HG03439 (cell line): Measurements from ENCODE around the gene HSPA4.
A peak's percentile ranks its signal among the peaks of the same experiment; 100 is the strongest.
"Not testable (repeated sequence)": the region's sequence is repeated elsewhere in the genome, so short reads cannot be mapped to it uniquely, and the experiment has no call there.

Experiments used
- ATAC-seq: cut with Tn5 transposase; IDR thresholded peaks from one replicate; pipeline ENCODE4 v1.9.1; 2021; ENCODE audit warnings: mild to moderate bottlenecking, moderate library complexity; ENCODE audit not compliant: unreplicated experiment

Gene HSPA4

DNA sequence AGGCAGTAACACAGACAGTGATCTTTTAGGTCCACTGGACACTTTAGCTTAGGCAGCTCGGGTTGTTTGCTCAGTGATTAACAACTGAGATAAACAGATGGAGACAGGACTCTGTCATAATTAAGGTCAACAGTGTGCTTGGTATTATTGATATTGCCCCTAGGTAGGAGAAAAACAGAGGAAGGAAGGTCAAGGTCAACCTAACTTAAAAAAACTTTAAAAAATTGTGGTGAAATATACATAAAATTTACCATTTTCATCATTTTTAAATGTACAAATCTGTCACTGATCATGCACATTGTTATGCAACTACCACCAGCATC is 2.1 kb upstream of the HSPA4 start:
- no peak for ATAC-seq

DNA sequence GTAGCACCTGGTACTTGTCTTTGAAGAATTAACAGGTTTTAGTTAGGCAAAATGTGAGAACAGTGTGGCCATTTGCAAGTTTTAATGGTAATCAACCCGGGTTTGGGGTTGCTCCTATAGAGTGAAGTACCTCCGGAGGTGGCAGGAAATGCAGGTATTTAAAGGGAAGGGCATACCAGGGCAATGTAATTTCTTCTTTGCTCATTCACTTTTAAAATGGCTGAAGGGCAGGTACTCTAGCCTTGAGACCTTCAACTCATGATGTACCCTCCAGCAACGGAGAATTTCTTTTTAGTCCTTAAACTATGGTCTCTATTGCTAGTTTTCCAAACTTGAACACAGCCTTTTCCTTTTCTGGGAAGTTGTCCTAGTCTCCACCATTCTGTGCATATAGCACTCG is 1.3 kb upstream of the HSPA4 start:
- no peak for ATAC-seq

DNA sequence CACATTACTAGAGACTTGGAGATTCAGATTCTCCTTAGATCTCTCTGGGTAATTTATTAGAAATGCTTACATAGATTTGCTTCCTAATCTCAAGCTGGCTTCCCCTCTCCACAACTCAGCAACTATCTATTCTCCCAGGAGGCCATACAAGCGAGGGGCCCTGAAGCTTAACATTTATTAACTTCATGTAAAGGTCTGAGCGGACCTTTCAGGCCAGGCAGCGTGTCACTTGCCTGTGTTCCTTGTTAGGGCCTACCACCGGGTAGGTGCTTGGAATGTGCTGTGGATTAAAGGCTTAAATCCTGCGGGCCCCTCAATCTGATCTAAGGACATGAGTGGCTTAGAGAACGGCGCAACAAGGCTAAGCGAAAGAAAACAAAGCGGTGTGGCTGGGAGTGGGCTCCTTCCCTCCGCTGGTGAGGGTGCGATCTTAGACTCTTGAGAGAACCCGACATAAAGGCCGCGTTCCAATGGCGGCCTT is 712 bp upstream of the HSPA4 start:
- ATAC-seq = no peak

DNA sequence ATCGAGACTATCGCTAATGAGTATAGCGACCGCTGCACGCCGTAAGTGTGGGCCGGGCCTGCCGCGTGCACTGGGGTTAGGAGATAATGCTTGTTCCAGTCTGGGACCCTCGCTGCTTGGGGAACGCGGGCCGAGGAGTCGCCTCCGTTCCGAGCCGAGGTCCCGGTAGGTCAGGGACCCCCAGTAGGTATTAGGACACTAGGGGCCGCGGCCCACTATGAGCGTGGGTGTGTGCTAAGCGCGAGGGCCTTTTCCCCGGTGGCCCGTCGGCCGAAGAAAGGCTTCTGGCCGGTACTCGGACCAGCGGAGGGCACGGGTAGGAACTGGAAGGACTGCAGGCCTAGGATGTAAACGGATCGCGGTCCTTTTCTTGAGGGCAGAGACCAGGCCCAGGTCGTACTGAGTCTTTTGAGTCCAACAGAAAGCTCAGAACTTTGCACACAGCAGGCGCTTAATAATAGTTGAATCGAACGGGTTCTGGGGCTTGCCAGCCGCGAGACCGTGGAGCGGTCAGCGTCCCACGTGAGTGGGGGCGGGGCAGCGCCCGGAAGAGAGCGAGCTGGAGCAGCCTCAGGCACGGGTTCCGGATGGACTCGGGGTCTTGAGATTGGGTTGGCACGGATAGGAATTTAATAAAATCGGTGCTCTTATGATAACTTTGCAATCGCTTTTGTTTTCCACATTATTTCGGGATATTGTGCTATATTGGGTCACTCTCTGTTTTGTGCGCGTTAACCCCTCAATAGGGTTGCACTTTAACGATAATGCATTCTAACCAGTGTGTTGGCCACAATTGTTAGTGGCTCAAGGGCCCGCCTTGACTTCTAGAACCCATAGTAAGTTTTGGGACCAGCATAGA is 733 bp downstream of the HSPA4 start:
- ATAC-seq = peak; percentile 37

DNA sequence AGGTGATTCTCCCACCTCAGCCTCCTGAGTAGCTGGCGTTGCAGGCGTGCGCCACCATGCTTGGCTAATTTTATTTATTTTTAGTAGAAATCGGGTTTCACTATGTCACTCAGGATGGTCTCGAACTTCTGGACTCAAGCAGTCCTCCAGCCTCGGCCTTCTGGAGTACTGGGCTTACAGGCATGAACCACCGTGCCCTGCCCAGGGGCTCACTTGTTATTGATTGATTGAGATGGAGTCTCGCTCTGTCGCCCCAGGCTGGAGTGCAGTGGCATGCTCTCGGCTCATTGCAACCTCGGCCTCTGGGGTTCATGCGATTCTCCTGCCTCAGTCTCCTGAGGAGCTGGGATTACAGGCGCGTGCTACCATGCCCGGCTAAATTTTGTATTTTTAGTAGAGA is 1.6 kb downstream of the HSPA4 start:
- no peak for ATAC-seq

DNA sequence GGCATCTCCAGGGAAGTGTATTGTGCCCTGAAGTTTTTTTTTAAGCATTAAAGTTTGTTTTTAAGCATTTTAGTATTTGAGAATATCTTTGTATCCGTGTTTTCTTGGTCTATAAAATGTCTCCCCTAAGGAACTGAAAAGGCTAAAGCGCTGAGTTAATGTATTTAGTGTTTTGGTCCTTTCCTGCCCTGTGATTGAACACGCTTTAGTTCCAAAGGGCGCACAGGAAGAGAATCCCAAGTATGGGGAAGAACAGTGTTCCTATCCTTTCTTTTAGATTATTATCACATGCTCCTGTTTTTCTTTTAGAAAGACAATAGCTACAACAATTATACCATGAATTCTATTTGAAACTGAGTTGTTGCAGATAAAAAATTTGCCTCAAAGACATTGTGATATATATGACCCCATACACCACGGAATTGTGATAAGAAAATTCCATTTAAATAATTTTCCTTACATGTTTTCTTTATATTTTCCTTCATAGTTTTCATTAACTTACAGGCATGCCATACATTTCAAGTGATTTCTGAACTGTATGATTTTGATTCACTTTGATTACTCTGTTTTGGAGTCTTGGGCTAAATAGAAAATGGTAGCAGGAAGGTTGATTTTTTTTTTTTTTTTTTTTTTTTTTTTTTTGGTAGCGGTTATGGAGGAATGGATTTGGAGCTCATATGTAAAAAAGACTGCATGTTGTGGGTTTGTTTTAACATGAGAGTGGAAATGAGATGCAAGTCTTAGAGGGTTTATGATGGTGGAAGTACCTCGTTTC is 3.1 kb downstream of the HSPA4 start:
- ATAC-seq = no peak

DNA sequence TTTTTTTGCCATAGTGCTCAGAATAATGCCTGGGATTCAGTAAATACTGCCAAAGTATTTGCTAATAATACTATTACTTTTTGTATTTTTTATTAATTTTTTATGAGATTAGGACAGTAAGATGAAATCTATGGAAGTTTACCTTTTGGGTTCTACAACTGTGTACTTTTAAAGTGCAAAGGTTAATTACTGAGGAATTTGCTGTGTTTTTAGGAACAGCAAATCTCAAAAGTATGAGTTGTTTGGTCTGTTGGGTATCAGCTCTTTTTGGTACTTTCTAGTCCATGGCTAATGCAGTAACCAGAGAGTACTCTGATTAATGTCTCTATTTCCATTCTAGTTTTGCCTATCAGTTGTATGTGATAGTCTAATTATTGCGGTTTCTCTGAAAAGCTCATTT is 5.1 kb downstream of the HSPA4 start:
- ATAC-seq = no peak

DNA sequence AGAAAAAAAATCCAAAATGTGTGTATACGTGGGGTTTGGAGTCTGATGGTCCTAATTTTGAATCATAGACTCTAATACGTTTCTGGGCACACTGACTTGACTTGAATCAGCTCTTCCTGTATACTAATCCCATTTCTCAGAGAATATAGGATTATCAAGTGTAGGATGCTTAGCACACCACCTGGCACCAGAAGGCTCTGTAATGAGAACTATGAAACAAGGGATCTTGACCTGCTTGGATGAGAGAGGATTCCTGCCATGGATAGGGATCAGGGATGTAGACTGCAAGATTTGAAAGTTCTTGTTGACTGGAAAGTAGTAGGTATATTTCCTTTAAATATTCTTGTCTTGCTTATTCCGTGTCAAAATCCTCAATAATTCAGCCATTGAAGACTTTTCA is 7.8 kb downstream of the HSPA4 start:
- ATAC-seq = no peak

DNA sequence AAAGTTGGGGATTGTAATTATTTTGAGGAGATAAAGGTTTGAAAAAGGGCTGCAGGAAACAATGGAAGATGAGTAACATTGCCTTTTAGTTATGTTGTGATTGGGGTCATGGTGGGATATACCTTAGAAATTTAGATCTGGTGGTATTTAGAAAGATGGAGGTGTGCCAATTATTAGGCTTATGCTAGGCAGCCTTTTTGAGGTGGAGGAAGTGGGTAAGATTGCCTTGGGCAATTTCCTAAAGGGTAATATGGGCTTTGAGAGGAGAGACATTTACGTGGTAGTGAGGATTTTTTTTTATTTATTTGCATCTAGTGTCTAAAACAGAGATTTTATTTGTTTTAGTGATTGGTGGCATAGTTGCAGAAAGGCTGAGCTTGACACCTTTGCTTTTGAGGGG is 10.5 kb downstream of the HSPA4 start:
- no peak for ATAC-seq

DNA sequence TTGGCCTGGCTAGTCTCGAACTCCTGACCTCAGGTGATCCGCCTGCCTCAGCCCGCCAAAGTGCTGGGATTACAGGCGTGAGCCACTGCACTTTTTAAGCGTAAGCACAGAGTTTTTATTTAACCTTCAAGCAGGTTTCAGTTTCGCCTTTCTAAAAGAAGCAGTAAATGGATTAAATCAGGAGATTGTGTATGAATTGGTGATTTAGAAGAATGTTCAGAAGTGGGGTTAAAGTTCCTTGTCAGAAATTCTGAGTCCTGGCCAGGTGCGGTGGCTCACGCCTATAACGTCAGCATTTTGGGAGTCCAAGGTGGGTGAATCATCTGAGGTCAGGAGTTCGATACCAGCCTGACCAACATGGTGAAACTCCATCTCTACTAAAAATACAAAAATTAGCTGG is 12.2 kb downstream of the HSPA4 start:
- ATAC-seq = no peak

DNA sequence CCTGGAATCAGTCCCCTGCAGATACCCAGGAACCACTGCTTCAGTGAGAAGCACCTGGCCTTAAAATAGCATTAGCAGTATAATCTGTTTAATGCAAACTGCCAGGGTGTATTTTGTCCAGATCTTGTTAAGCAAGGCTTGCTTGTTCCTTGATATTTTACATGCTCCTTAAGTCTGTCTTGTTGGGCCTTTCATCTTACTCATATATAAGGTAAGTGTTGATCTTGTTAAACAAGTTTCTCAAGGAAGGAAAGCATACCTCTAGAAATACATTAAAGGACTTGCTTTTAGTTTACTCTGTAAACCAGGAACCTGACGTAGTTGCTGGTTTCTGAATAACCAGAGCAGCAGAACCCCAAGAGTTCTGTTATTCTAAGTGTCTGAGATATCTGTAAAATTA is 13.7 kb downstream of the HSPA4 start:
- ATAC-seq = no peak

DNA sequence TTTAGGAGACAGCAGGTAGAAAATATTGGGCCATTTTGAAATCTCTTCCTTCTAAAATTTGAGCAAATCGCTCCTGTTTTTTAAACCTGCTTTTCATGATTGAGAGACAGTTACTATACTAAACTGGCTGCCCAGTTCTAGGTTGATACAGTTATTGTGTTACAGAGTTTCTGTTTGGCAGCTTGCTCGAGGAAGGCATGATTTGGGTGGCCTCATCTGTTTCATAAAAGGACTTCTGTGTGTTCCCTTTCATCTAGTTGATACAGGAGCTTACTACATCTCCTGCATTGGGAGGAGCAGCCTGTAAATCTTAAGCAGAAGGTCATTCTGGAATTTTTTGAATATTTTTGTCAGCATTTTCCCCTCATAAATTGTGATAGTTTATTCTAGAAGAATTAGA is 14.2 kb downstream of the HSPA4 start:
- no peak for ATAC-seq

DNA sequence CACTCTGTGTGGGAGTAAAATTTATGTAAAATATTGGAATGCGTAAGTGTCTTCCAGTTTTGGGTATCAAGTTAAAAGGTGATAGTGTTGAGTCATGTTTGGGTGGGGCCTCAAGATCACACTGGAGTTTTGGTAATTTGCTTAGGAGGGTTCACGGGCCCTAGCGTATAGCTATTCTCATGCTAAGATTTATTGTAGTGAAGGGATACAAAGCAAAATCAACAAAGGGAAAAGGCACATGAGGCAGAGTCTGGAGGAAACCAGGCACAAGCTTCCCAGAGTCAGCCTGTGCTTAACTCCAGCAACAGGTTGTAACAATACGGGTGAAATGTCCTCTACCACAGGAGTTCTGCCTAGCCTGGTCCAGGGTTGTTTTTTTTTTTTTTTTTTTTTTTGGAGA is 20.2 kb downstream of the HSPA4 start:
- ATAC-seq = no peak

DNA sequence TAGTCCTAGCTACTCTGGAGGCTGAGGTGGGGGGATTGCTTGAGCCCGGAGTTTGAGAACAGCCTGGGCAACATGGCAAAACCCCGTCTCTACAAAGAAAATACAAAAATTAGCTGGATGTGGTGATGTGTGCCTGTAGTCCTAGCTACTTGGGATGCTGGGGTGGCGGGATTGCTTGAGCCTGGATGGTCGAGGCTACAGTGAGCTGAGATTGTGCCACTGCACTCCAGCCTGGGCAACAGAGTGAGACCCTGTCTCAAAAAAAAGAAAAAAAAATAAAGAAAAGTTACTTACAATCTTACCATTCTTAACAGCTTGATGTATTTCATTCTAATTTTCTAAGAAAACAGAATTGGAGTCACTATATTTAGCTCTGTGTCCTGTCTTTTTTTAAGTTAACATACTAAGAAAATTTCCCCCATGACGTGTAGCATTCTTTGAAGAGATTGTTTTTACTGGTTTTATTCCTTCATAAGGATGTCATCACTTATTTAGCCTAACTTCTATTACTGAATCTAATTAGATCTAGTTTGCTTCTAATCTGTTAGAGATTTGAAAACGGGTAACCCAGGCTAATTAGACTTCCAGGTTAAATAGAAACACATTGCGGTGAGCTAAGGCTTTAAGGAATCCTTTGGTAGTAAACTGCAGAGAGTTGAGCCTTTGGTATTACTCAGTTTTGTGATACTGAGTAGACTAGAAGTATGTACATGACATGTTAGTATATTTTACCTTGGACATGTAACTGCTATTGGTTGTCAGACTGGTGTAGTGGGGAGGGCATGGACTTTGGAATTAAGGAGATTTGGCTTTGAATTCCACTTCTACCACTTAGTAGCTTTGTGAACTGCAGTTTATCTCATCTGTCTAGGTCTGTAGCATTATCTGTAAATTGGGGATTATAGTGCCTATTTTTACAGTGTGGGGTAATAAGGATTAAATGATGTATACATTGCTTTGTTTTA is 24.0 kb downstream of the HSPA4 start:
- no peak for ATAC-seq

DNA sequence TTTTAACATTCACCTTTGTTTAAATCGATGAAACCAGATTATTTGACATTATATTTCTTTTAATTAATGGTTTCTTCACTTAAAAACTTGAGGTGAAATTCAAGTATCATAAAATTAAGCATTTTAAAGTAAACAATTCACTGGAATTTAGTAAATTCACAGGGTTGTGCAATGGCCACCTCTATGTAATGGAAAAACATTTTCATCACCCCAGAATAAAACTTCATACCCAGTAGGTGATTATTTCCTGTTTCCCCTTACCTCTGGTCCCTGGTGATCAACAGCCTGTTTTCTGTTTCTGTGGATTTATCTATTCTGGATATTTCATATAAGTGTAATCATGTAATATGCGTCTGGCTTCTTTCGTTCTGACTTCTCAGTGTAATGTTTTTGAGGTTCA is 27.2 kb downstream of the HSPA4 start:
- ATAC-seq = no peak

DNA sequence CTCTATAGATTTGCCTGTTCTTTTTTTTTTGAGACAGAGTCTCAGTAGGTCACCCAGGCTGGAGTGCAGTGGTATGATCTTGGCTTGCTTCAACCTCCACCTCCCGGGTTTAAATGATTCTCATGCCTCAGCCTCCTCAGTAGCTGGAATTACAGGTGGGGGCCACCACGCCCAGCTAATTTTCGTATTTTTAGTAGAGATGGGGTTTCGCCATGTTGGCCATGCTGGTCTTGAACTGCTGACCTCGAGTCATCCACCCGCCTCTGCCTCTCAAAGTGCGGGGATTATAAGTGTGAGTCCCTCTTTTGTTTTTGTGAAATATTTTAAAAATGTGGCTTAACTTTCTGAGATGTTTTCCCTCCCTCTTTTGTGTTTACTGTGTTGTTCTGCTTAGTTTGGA is 29.2 kb downstream of the HSPA4 start:
- no peak for ATAC-seq

DNA sequence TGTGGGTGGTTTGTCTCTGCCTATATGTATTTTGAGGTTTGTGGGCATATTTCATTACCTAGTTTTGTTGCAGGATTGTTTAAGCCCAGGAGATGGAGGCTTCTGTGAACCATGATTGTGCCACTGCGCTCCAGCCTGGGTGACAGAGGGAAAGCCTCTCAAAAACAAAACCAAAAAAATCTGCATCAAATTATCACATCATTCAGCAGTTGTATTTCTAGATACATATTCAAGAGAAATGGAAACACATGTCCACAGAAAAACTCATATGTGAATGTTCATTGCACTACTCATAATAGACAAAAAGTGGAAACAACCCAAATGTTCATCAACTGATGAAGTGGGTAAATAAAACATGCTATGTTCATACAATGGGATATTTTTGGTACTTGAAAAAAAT is 29.9 kb downstream of the HSPA4 start:
- ATAC-seq = no peak

DNA sequence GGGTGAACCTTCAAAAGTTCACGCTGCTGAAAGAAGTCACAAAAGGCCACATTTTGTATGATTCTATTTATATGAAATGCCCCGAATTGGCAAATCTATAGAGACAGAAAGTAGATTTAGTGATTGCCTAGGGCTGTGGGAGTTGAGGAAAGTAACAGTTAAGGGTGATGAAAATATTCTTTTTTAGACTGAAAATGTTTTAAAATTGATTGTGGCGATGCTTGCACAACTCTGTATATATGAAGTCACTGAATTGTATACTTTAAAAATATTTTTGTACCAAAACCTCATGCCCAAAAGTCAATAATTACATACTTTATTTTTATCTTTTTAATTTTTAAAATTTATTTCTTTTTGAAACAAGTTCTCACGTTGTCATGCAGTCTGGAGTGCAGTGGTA is 30.3 kb downstream of the HSPA4 start:
- no peak for ATAC-seq

DNA sequence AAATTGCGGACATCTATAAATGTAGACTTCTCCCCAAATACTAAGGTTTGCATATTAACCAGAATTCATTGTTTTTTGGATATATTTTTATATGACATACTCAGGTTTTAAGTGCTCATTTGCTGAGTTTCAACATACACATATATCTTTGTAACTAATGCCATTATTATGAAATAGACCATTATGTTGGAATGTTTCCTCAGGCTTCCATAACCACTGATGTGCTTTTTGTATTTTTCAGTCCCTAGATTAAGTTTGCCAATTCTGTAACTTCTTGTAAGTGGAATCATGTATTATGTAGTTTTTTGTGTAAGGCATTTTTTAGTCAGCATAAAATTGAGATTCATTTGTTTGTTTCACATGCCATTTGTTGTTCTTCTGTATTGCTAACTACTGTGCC is 32.1 kb downstream of the HSPA4 start:
- no peak for ATAC-seq

DNA sequence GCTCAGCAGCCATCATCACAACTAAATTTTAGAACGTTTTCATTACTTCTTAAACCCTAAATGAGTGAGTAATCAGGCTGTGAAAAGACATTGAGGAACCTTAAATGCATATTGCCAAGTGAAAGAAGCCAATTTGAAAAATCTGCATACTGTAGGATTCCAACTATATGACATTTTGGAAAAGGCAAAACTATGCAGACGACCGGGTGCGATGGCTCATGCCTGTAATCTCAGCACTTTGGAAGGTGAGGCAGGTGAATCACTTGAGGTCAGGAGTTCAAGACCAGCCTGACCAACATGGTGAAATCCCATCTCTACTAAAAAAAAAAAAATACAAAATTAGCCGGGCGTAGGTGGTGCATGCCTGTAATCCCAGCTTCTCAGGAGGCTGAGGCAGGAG is 33.4 kb downstream of the HSPA4 start:
- ATAC-seq = not testable (repeated sequence)

DNA sequence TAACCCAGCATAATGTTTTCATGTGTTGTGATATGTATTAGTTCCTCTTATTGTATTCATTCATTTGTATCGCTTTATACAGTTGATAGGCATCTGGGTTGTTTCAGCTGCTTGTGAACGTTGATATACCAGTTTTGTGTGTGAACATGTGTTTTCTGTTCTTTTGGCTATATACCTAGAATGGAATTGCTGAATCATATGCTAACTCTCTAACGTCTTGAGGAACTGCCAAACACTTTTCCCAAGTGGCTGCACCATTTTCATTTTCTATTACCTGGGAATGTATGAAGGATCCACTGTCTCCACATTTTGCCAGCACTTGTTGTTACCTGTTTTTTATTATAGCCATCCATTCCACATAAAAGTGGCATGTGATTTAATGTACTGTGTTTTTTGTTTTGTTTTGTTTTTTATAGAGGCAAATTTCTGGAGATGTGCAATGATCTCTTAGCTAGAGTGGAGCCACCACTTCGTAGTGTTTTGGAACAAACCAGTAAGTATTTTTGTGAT is 34.6 kb downstream of the HSPA4 start:
- no peak for ATAC-seq
